Ovary (tissue), 9 donors: ENCODE data around the gene SHISA7. TPM values are rescaled to one million over a fixed set of nuclear protein-coding genes. Genes with fewer than 3 reads are reported as not detected.

Source experiments
- DNase-seq, 5 donors: peaks; one replicate each; pipeline ENCODE4 v3.0.0-alpha.2; 2019 to 2020
- H3K27ac ChIP-seq, 2 donors: fragments of 200-600 bp; one replicate each; pipeline versions ENCODE4 v1.5.1 to v1.8.0; 2019 to 2022
- H3K27me3 ChIP-seq: fragments of 200-600 bp; one replicate; pipeline ENCODE4 v1.8.0; 2022
- H3K36me3 ChIP-seq: fragments of 200-600 bp; sonication (generic); one replicate; pipeline ENCODE4 v1.5.1; 2019
- H3K4me1 ChIP-seq: one replicate; pipeline ENCODE4 v1.8.1; 2013; ENCODE audit warnings: mild to moderate bottlenecking, moderate library complexity; ENCODE audit not compliant: insufficient read depth
- H3K4me3 ChIP-seq: fragments of 200-600 bp; sonication (generic); one replicate; pipeline ENCODE4 v1.5.1; 2017
- H3K9me3 ChIP-seq, 2 donors: fragments of 200-600 bp in 1 of 2; sonication (generic) in 1 of 2; one replicate each; pipeline versions ENCODE4 v1.5.1 to v1.8.1; 2013 to 2019; ENCODE audit warnings: mild to moderate bottlenecking in 1 of 2, moderate library complexity in 1 of 2
- CTCF ChIP-seq, 3 donors: fragments of 450-650 bp in 2 of 3; fragments of 200-600 bp in 1 of 3; IDR thresholded peaks; one replicate each; pipeline versions ENCODE4 v1.5.1 to v1.8.0; 2016 to 2022; ENCODE audit warnings: antibody characterized with exemption in 3 of 3, mild to moderate bottlenecking in 1 of 3
- EP300 ChIP-seq: sonication (generic); formaldehyde crosslinking; IDR thresholded peaks from one replicate; pipeline ENCODE4 v1.6.1; 2017; ENCODE audit warnings: antibody characterized with exemption
- POLR2A ChIP-seq: fragments of 450-650 bp; IDR thresholded peaks from one replicate; pipeline ENCODE4 v1.6.1; 2017; ENCODE audit warnings: antibody characterized with exemption, mild to moderate bottlenecking, moderate library complexity
- WGBS, 3 donors: extraction: QIAGEN DNeasy Blood & Tissue Kit in 1 of 3; methylation state at CpG; one replicate each; pipeline versions ENCODE4 v1.1.5 to v1.1.7; 2013 to 2017; 5-methylcytosine and 5-hydroxymethylcytosine counted together
- intact Hi-C, 4 donors: fragments of 100-400 bp; cut with DNase I; formaldehyde crosslinking; loops; one replicate each; pipeline versions ENCODE4 v1.11.0 to v1.15.1; 2022 to 2023
- polyA plus RNA-seq, 2 donors: library from polyadenylated mRNA; stranded (reverse); fragments of 200-250 nt in 1 of 2; fragments of 350-450 nt in 1 of 2; fragmentation: Illumina TruSeq in 1 of 2; extraction: RNeasy Lipid Tissue Mini Kit (QIAGEN cat#74804) in 1 of 2; gene quantifications; one replicate each; pipeline ENCODE4 v1.2.3, GENCODE V29; 2013 to 2014
- total RNA-seq, 7 donors: library from RNA; depleted of rRNA in 2 of 7; stranded (reverse); fragments of >200 nt in 2 of 7; fragmentation: NEBNext Ultra II Directional in 3 of 7; extraction: Animal tissue kit (Norgen Biotek cat#: 25700) in 3 of 7; gene quantifications; one replicate each; pipeline versions ENCODE4 v1.1.0 to v1.2.4, GENCODE V29; 2016 to 2023
- donor health status: DM: no; HTN: no; CAD: no; lungs with moderate emphysema.
- donor health status: DM: no; HTN: no; CAD: no.
- donor health status: Bipolar disorder and iron deficiency.
- donor health status: DM: yes; HTN: yes; CAD: no.
- donor health status: DM: no; HTN: no; CAD: no.
- donor health status: DM: yes; HTN: yes; CAD: no.

The SHISA7 gene
- total and polyA plus RNA-seq, 9 donors, result not detected

DNA sequence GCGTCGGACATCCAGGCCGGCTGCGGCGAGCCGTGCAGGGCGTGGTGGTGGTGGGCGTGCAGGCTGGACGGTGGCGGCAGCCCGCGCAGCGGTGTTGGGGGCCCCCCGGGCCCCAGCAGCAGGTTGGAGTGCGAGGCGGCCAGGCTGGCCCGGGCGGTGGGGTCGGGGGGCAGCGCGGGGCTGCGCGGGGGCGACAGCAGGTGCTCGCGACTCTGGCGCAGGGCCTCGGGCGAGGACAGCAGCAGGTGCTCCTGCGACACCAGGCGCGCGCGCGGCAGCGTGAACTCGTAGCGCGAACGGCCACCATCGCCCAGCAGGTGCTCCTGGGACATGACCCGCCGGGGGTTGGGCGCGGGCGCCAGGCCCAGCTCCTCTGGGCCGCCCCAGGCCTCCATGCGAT lies 9.8 kb downstream of the SHISA7 start:
- intact Hi-C loops, result no loop called here
- Histone ChIP-seq H3K4me1 (no peaks in the 10 kb centered on the region), H3K27me3 (no peaks in the 10 kb centered on the region), H3K9me3 (no peaks in the 10 kb centered on the region), H3K36me3 (no peaks in the 10 kb centered on the region), H3K4me3 (no peak overlapping the region), H3K27ac (no peak overlapping the region)
- TF ChIP-seq EP300, result no peak
- TF ChIP-seq CTCF (IDR thresholded peaks at IDR 0.05), result no peak
- WGBS, 3 donors, result 4 to 6% (median 6%) methylated on average over 34 to 48 of the region's 48 CpGs
- no peak for DNase-seq

DNA sequence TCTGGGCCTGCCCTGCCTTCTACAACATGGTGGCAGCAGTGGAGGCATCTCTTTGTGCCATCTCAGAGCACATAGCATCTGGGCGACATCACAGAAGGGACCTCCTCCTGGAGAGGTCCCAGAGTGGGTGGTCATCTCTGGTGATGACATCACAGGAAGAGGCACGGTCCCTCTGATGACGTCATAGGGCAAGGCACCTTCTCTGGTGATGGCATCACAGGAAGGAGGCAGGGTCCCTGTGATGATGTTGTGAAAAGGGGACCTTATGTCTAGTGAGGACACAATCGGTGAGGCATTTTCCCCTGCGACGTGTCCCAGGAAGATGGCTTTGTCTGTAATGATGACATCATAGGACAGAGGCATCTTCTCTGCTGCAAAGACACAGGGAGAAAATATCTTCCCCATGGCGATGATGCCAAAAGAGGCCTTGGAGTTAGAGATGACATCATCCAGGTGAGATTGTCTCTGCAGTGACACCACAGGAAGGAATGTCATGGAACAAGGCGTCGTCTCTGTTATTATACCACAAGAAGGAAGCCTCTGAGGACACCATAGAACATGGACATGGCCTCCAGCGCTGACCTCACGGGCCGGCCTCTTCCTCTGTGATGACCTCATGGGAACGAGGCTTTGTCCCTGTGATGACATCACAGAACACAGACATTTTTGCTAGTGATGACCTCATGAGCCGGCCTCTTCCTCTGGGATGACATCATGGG lies 10.7 kb downstream of the SHISA7 start:
- Histone ChIP-seq H3K27ac (no peak overlapping the region), H3K27me3 (no peaks in the 10 kb centered on the region), H3K4me3 (no peak overlapping the region), H3K36me3 (no peaks in the 10 kb centered on the region), H3K4me1 (no peaks in the 10 kb centered on the region), H3K9me3 (no peaks in the 10 kb centered on the region)
- TF ChIP-seq CTCF (IDR thresholded peaks at IDR 0.05) (no peak), EP300 (no peak), POLR2A (no peak)
- 84 to 88% (median 88%) methylated on average over 11 to 14 of the region's 14 CpGs for WGBS, 3 donors
- intact Hi-C loops, result no loop called here
- no peak for DNase-seq

DNA sequence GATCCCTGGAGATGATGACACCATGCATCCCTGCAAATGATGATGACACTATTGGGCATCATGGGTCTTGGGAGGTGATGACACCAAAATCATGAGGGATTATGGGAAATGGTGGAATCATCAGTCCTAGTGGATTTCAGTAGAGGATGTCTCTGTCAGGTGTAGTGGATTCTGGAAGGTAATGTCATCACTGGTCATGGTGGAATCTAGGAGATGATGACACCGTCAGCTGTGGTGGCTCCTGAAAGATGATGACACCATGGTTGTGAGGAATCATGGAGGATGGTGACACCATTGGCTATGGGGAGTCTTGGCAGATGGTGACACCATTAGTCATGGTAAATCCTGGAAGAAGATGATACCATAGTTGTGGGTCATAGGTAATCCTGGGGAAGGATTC lies 11.9 kb downstream of the SHISA7 start:
- intact Hi-C loops, result no loop called here
- no peak overlapping the region for H3K27ac ChIP-seq
- H3K4me1 ChIP-seq, result no peaks in the 10 kb centered on the region
- H3K9me3 ChIP-seq, result no peaks in the 10 kb centered on the region
- no peaks in the 10 kb centered on the region for H3K27me3 ChIP-seq
- TF ChIP-seq CTCF (IDR thresholded peaks at IDR 0.05), result no peak
- TF ChIP-seq POLR2A, result no peak
- TF ChIP-seq EP300, result no peak
- H3K36me3 ChIP-seq, result no peaks in the 10 kb centered on the region
- no peak for DNase-seq
- H3K4me3 ChIP-seq, result no peak overlapping the region
- WGBS, 3 donors, result 85 to 95% (median 89%) methylated on average over 1 of the region's 1 CpG

DNA sequence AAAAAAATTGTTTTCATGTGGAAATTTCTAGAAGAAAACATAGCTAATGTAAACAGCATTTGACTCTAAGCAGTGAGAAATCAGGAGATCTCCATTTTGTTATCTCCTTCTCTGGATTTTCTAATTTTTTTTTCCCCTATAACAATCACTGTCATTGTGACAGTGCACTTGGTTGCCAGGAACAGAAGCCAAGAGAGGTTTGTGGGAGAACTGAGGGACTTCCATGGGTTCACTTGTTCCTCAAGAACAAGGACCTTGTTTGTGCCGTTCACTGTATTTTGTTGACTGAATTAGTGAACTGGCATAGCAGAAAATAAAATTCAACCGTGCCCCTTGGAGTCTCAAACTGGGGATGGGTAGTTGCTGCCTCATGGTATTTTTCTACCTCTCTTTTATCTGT lies 17.1 kb downstream of the SHISA7 start:
- intact Hi-C loops, result no loop called here
- Histone ChIP-seq H3K9me3 (no peaks in the 10 kb centered on the region), H3K4me3 (no peak overlapping the region), H3K27ac (no peak overlapping the region), H3K4me1 (no peaks in the 10 kb centered on the region), H3K36me3 (no peaks in the 10 kb centered on the region), H3K27me3 (no peaks in the 10 kb centered on the region)
- no peak for DNase-seq
- TF ChIP-seq CTCF (IDR thresholded peaks at IDR 0.05) (no peak), POLR2A (no peak), EP300 (no peak)
- 57 to 72% (median 70%) methylated on average over 2 of the region's 2 CpGs for WGBS, 3 donors
